ENCODE results near the gene PAX2.

DNA sequence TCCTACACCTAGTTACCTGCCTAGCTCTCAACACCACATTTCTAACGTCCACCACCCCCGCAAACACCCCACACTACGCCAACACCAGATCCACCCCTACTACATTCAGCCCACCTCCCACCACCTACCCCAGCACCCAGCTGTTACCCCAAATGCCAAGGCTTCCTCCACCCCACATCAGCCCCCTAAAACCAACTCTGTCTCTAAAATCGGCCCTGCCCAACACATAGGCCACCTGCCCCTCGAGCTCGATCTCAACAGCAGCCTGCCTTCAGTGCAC, 114.0 kb downstream of the PAX2 start:
- no peak for TF ChIP-seq EZH2 (IDR thresholded peaks at IDR 0.05; ENCODE audit: insufficient read depth, poor library complexity, severe bottlenecking)
- TF ChIP-seq EZH2phosphoT487 (IDR thresholded peaks at IDR 0.05; ENCODE audit: insufficient read depth, low read depth): no peak
